ENCODE measurements around the gene TTC7B. TPM values are rescaled to one million over a fixed set of nuclear protein-coding genes. Genes with fewer than 3 reads are reported as not detected.

The TTC7B gene
- total and polyA plus RNA-seq, 10 of the 15 experiments (the other 5 are each of a cell fraction or from before 2014, with no cell fraction given) = under 0.01 to 1.1 (median 0.26) TPM; not detected in 2

DNA sequence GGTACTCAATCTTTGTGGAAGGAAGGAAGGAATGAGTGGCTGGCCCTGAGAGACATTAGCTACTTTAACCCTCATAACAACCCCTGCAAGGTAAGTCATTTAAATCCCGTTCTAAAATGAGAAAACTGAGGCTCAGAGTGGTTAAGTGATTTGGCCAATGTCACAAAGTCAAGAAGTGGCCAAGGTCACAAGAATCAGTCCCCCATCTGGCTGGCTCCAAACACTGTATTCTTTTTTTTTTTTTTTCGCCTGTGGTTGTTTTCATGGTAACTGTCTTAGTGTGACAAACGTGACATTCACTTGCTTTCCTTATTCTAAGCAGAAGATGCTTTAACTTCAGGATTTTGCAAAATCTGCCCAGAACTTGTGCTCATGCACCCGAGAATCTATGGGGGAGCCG lies 2.8 kb downstream of the TTC7B start:
- ChIA-PET CTCF (interaction anchor here (1.6 to 1.9 kb wide), 2 partner anchors 8 to 13 kb away, joined by 3 to 4 read pairs; no protein-coding TSS in a partner anchor), SMC1A (ENCODE audit: uncharacterized antibody, unreplicated experiment) (no interaction called here), RAD21 (ENCODE audit: unreplicated experiment) (no interaction called here), POLR2A (no interaction called here)
- no peaks in the 10 kb centered on the region for H3K4me1 ChIP-seq (ENCODE audit: control insufficient read depth, insufficient read depth, low read length)
- no peaks in the 10 kb centered on the region for H3K79me2 ChIP-seq (ENCODE audit: control insufficient read depth, insufficient read depth, low read length)
- no peak overlapping the region for H3K9ac ChIP-seq (ENCODE audit: control insufficient read depth, insufficient read depth, low read length)
- H3K27ac ChIP-seq (ENCODE audit: control insufficient read depth, insufficient read depth) = no peak overlapping the region
- 13% methylated on average over 5 of the region's 5 CpGs for WGBS (ENCODE audit: insufficient coverage, insufficient replicate concordance, low lambda C conversion rate, missing lambda C conversion rate)
- FAIRE-seq (no peak), ATAC-seq (no peak), DNase-seq (ENCODE audit: low read depth, low spot score) (no peak)
- H4K20me1 ChIP-seq (ENCODE audit: control insufficient read depth, insufficient read depth) = no peaks in the 10 kb centered on the region
- no TSS peak for BruUV-seq (replicated peaks)
- H3K9me3 ChIP-seq (replicated peaks; ENCODE audit: control insufficient read depth, insufficient read depth, low read length) = no peaks in the 10 kb centered on the region
- H3K4me2 ChIP-seq (ENCODE audit: control insufficient read depth, insufficient read depth) = no peak overlapping the region
- in situ Hi-C loops (cut with MboI) (no loop called here), intact Hi-C loops (cut with micrococcal nuclease; ENCODE audit: unreplicated experiment) (no loop called here)
- peaks cover 2 to 6% of the 10 kb centered on the region in 2 experiments; a peak in 3 of 4 replicates for H3K27me3 ChIP-seq (replicated peaks in 1 of 2; ENCODE audit: control insufficient read depth in 2 of 2, insufficient read depth in 2 of 2, low read length in 1 of 2)
- TF ChIP-seq ESRRA (IDR thresholded peaks at IDR 0.05; ENCODE audit: low read length) (no peak), TCF7 (IDR thresholded peaks at IDR 0.05; ENCODE audit: borderline replicate concordance) (no peak), WRNIP1 (IDR thresholded peaks at IDR 0.05; ENCODE audit: borderline replicate concordance, low read depth, low read length) (no peak), FOXM1 (IDR thresholded peaks at IDR 0.05; ENCODE audit: low read depth, low read length) (no peak), NFYB (IDR thresholded peaks at IDR 0.05; ENCODE audit: insufficient read depth, low read depth, low read length) (no peak), NBN (IDR thresholded peaks at IDR 0.05) (no peak)
- TF ChIP-seq, protein P1, sequence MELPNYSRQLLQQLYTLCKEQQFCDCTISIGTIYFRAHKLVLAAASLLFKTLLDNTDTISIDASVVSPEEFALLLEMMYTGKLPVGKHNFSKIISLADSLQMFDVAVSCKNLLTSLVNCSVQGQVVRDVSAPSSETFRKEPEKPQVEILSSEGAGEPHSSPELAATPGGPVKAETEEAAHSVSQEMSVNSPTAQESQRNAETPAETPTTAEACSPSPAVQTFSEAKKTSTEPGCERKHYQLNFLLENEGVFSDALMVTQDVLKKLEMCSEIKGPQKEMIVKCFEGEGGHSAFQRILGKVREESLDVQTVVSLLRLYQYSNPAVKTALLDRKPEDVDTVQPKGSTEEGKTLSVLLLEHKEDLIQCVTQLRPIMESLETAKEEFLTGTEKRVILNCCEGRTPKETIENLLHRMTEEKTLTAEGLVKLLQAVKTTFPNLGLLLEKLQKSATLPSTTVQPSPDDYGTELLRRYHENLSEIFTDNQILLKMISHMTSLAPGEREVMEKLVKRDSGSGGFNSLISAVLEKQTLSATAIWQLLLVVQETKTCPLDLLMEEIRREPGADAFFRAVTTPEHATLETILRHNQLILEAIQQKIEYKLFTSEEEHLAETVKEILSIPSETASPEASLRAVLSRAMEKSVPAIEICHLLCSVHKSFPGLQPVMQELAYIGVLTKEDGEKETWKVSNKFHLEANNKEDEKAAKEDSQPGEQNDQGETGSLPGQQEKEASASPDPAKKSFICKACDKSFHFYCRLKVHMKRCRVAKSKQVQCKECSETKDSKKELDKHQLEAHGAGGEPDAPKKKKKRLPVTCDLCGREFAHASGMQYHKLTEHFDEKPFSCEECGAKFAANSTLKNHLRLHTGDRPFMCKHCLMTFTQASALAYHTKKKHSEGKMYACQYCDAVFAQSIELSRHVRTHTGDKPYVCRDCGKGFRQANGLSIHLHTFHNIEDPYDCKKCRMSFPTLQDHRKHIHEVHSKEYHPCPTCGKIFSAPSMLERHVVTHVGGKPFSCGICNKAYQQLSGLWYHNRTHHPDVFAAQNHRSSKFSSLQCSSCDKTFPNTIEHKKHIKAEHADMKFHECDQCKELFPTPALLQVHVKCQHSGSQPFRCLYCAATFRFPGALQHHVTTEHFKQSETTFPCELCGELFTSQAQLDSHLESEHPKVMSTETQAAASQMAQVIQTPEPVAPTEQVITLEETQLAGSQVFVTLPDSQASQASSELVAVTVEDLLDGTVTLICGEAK (IDR thresholded peaks at IDR 0.05; ENCODE audit: borderline replicate concordance) = no peak
- TF ChIP-seq, protein P2, sequence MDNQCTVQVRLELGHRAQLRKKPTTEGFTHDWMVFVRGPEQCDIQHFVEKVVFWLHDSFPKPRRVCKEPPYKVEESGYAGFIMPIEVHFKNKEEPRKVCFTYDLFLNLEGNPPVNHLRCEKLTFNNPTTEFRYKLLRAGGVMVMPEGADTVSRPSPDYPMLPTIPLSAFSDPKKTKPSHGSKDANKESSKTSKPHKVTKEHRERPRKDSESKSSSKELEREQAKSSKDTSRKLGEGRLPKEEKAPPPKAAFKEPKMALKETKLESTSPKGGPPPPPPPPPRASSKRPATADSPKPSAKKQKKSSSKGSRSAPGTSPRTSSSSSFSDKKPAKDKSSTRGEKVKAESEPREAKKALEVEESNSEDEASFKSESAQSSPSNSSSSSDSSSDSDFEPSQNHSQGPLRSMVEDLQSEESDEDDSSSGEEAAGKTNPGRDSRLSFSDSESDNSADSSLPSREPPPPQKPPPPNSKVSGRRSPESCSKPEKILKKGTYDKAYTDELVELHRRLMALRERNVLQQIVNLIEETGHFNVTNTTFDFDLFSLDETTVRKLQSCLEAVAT (IDR thresholded peaks at IDR 0.05) = no peak
- TF ChIP-seq, protein P3, sequence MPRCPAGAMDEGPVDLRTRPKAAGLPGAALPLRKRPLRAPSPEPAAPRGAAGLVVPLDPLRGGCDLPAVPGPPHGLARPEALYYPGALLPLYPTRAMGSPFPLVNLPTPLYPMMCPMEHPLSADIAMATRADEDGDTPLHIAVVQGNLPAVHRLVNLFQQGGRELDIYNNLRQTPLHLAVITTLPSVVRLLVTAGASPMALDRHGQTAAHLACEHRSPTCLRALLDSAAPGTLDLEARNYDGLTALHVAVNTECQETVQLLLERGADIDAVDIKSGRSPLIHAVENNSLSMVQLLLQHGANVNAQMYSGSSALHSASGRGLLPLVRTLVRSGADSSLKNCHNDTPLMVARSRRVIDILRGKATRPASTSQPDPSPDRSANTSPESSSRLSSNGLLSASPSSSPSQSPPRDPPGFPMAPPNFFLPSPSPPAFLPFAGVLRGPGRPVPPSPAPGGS (IDR thresholded peaks at IDR 0.05; ENCODE audit: borderline replicate concordance, insufficient read depth, low read depth, low read length, poor library complexity, severe bottlenecking) = no peak
- no peak overlapping the region for H3K4me3 ChIP-seq
- no peaks in the 10 kb centered on the region for H3K36me3 ChIP-seq (ENCODE audit: control insufficient read depth in 2 of 2, insufficient read depth in 2 of 2, low read length in 1 of 2)
- H2AFZ ChIP-seq (ENCODE audit: control insufficient read depth, low read depth, low read length) = no peak overlapping the region
